RWPE2 (cell line): Measurements from ENCODE around the gene MZT2B.
"Not testable (repeated sequence)": the region's sequence is repeated elsewhere in the genome, so short reads cannot be mapped to it uniquely, and the experiment has no call there.

ENCODE experiments used
- ATAC-seq: fragments of 200-7000 bp; cut with Tn5 transposase; 3 replicates; pipeline ENCODE4 v1.9.1; 2021; ENCODE audit warnings: low read depth
- DNase-seq: peaks from one replicate; pipeline ENCODE4 v3.0.0-alpha.2; 2020; ENCODE audit warnings: low spot score
- H3K27ac ChIP-seq: fragments of 450-650 bp; 2 replicates; pipeline ENCODE4 v1.5.1; 2017; ENCODE audit warnings: mild to moderate bottlenecking; ENCODE audit not compliant: poor library complexity, severe bottlenecking
- H3K27me3 ChIP-seq: fragments of 250-450 bp; sonication (Bioruptor Pico); 2 replicates; pipeline ENCODE4 v1.5.1; 2021; ENCODE audit warnings: mild to moderate bottlenecking, moderate library complexity; ENCODE audit not compliant: insufficient read depth, poor library complexity, severe bottlenecking
- H3K36me3 ChIP-seq: fragments of 250-450 bp; sonication (Bioruptor Pico); 2 replicates; pipeline ENCODE4 v1.5.1; 2020; ENCODE audit warnings: low read depth, mild to moderate bottlenecking, moderate library complexity
- H3K4me1 ChIP-seq: fragments of 250-450 bp; sonication (Bioruptor Pico); 2 replicates; pipeline ENCODE4 v1.5.1; 2021; ENCODE audit warnings: mild to moderate bottlenecking, moderate library complexity; ENCODE audit not compliant: insufficient read depth, poor library complexity, severe bottlenecking
- H3K4me3 ChIP-seq: fragments of 250-450 bp; sonication (Bioruptor Pico); 2 replicates; pipeline ENCODE4 v1.5.1; 2021; ENCODE audit warnings: mild to moderate bottlenecking, moderate library complexity; ENCODE audit not compliant: severe bottlenecking
- H3K9me3 ChIP-seq: fragments of 250-450 bp; sonication (Bioruptor Pico); 2 replicates; pipeline ENCODE4 v1.5.1; 2021; ENCODE audit warnings: mild to moderate bottlenecking, moderate library complexity; ENCODE audit not compliant: severe bottlenecking
- CTCF ChIP-seq: fragments of 450-650 bp; IDR thresholded peaks from one replicate; pipeline ENCODE4 v1.5.1; 2017; ENCODE audit warnings: mild to moderate bottlenecking, moderate library complexity; ENCODE audit not compliant: poor library complexity, severe bottlenecking

The MZT2B gene

DNA sequence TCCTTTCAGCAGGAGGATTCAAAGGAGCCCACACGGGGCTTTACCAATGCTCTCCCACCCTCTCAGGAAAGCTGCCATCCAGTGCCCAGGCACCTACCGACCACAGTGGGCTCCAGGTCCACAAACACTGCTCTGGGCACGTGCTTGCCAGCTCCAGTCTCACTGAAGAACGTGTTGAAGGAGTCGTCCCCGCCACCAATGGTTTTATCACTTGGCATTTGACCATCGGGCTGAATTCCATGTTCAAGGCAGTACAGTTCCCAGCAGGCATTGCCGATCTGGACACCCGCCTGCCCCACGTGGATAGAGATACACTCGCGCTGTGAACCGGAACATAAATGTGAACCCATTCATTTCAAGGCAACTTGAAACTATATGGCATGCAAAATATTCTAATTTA lies 14.0 kb downstream of the MZT2B start:
- H3K9me3 ChIP-seq, ATAC-seq, DNase-seq, H3K27me3 ChIP-seq, H3K36me3 ChIP-seq, H3K4me1 ChIP-seq, H3K4me3 ChIP-seq, H3K27ac ChIP-seq: not testable (repeated sequence)

DNA sequence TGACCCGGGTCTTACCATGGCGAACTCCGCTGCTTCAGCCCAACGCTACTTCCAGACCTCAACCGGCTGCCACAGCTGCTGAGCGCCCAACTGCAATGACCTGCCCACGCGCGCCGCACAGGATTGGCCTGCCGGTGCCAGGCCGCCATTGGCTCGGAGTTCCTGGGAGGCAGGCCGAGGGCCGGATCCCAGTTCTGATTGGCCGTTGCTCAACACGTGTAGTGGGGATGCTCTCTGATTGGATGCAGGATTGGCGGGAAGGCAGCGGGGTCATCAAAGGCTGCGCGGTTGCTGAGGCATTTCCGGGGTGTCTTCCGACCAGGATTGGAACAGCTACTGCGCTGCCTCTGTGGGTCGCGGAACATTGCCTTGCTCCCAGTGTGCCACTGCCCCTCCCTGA lies 16.3 kb downstream of the MZT2B start, which contains the start of gene TUBA3E:
Gene TUBA3E, minus strand, starts transcription at position 97 of the 400 bp plus-strand sequence. Its CDS starts 79 bp downstream, at position 18.
- no peak for TF ChIP-seq CTCF
- no peak within 1 kb of the TSS for H3K4me3 ChIP-seq
- ATAC-seq (no peak), DNase-seq (no peak)
- H3K9me3 ChIP-seq = no peaks in the 10 kb centered on the region
- no peaks in the 10 kb centered on the region for H3K27me3 ChIP-seq
- no peaks in the 10 kb centered on the region for H3K4me1 ChIP-seq
- no peak within 1 kb of the TSS for H3K27ac ChIP-seq
- no peaks in the 10 kb centered on the region for H3K36me3 ChIP-seq

DNA sequence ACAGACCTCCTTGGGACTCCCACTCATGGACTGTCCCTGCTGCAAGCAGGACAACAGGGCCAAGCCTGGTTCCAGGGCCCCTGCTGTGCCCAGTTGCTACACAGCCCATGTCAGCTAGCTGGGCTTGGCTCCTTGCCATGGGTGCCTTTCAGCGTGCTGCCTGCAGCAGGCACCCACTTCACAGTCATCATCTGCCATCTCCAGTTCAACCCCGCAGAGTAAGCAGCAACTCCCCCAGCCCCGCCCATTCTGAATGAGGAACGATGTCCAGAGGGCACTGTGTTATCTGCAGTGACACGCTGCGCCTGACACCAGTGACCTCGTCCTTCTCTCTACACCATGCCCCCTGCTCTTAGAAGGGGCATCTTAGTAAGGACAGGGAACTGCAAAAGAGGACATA lies 20.5 kb downstream of the MZT2B start:
- H3K4me1 ChIP-seq, H3K36me3 ChIP-seq, ATAC-seq, H3K27me3 ChIP-seq, H3K27ac ChIP-seq, H3K9me3 ChIP-seq, H3K4me3 ChIP-seq, DNase-seq: not testable (repeated sequence)

GRCh38 chr2:130203150-130203549 lies 21.1 kb downstream of the MZT2B start:
- not testable (repeated sequence) for H3K27me3 ChIP-seq, ATAC-seq, H3K9me3 ChIP-seq, H3K4me3 ChIP-seq, DNase-seq, H3K27ac ChIP-seq, H3K4me1 ChIP-seq, H3K36me3 ChIP-seq

- not testable (repeated sequence) for H3K9me3 ChIP-seq, H3K4me3 ChIP-seq, H3K27me3 ChIP-seq, H3K27ac ChIP-seq, DNase-seq, H3K4me1 ChIP-seq, ATAC-seq, H3K36me3 ChIP-seq
These were observed 25.0 kb downstream of the MZT2B start for GRCh38 chr2:130207051-130207450.

- H3K4me1 ChIP-seq, H3K27ac ChIP-seq, H3K27me3 ChIP-seq, H3K4me3 ChIP-seq, H3K36me3 ChIP-seq, DNase-seq, ATAC-seq, H3K9me3 ChIP-seq: not testable (repeated sequence)
These were observed 37.1 kb downstream of the MZT2B start for GRCh38 chr2:130219147-130219546.

DNA sequence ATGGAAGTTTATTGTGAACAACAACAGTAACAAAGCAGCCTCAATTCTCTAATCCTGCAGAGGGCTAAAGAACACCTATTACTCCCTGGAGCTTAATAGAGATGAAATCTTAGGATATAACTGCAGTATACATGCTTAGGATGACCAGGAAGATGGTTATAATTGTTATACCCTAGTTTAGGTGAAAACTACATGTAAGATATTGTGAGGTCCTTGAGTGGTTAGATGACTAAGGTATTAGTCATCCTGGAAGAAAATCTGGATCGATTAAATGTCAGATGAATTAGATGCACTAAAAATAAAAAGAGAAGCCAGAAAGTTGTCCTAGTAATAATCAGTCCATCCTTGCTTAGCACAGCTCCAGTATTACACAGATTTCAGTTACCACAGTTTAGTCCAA lies 38.4 kb downstream of the MZT2B start:
- H3K27ac ChIP-seq, DNase-seq, H3K27me3 ChIP-seq, H3K9me3 ChIP-seq, H3K4me1 ChIP-seq, H3K4me3 ChIP-seq, ATAC-seq, H3K36me3 ChIP-seq: not testable (repeated sequence)

DNA sequence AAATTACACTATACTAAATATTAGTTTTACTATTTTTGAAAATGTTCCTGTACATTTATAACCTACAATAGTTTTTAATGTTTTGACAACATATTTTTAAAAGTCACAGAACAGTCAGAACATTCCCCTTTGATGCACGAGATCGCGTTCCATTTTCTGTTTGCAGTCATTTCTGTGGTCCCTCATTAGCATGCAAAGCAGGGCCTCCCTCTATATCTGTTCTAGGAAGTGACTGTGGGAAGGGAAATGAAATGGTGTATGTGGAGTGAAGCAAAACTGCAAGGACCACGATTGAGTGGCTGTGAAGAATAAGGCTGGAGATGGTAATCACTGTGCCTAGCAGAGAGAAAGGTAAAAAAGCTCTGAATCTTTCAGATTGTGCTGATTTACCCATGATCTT lies 40.5 kb downstream of the MZT2B start:
- not testable (repeated sequence) for H3K36me3 ChIP-seq, H3K27ac ChIP-seq, H3K4me3 ChIP-seq, H3K4me1 ChIP-seq, H3K27me3 ChIP-seq, ATAC-seq, H3K9me3 ChIP-seq, DNase-seq

GRCh38 chr2:130228005-130228404 lies 45.9 kb downstream of the MZT2B start:
- not testable (repeated sequence) for H3K9me3 ChIP-seq, H3K4me1 ChIP-seq, H3K4me3 ChIP-seq, H3K27me3 ChIP-seq, H3K36me3 ChIP-seq, ATAC-seq, DNase-seq, H3K27ac ChIP-seq

- peak overlapping the region; percentile 41 for H3K4me3 ChIP-seq
- DNase-seq, H3K36me3 ChIP-seq, H3K9me3 ChIP-seq, H3K27me3 ChIP-seq, ATAC-seq, H3K4me1 ChIP-seq, H3K27ac ChIP-seq: not testable (repeated sequence)
These were observed 46.6 kb downstream of the MZT2B start for GRCh38 chr2:130228467-130229160.

- H3K4me1 ChIP-seq, H3K27ac ChIP-seq, H3K27me3 ChIP-seq, H3K9me3 ChIP-seq, H3K36me3 ChIP-seq: not testable (repeated sequence)
- peak overlapping the region; percentile 41 for H3K4me3 ChIP-seq
- peak; percentile 81 for DNase-seq
- peak; percentile 93 for ATAC-seq
These were observed 47.1 kb downstream of the MZT2B start for GRCh38 chr2:130229161-130229510.
